NOMO-1 treated with dmso at 0.1 percent for 144 hours (cell line): Measurements from ENCODE around the gene TPP1.

ENCODE experiments used
- DNase-seq: peaks from one replicate; lab custom pipeline; 2025; ENCODE audit not compliant: unreplicated experiment; lab: John Stamatoyannopoulos, UW

TPP1 gene

GRCh38 chr11:6612213-6613041 lies 6.8 kb downstream of the TPP1 start, which contains the start of gene TAF10:
TAF10 (minus strand) TSS chr11:6612216; CDS start chr11:6612189, 27 bp downstream.
- DNase-seq, result peak; percentile 96

DNA sequence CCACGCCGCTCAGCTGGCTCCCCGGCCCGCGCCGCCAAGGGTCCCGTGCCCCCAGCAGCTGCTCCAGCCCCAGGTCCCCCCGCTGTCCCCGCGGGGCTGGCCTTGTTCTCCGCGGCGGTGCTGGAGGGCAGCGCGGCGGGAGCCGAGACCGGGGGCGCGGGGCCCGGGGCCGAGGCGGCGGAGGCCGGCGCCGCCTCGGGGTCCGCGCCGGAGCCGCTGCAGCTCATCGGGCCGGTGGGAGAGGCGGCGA lies 7.3 kb downstream of the TPP1 start:
- no peak for DNase-seq

DNA sequence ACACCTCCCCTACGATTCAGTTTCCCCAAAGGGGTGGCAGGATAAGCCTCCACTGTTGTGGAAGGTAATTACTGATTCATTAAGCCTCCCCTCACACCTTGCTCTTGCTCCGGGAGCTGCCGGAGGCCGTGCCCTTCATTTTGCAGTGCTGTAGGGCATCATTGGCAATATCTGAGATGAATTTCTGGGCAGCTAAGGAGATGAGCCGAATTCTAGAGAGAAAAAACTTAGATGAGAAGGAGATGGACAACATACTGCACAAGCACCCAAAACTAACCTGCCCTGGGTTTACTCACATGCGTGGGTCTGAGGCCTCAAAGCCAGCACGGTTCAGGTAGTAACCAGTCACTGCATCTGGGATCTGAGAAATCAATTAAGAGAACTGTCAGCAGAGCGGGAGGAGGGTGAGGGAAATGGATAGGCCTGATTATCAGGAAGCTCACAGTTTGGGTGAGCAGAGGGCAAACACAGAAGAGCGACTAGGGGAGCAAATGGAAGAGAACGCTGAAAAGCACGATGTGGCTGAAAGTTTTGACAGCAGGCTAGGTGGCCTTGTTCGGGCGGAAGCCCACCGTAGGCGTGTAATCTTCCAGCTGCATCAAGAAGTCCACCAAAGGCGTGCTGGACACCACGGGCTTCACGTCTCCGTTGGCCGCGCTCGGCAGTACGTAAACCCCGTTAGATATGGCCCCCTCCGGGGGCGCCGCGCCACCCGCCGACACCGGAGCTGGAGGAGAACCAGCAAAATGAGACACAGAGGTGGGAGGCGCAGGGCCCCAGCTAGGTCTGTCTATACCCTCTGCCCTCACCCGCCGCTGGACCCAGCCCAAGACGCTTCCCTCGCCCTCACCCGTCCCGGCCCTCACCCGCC lies 7.9 kb downstream of the TPP1 start:
- DNase-seq, result no peak

- DNase-seq, result no peak
These were observed 8.6 kb downstream of the TPP1 start for GRCh38 chr11:6610591-6610990.

DNA sequence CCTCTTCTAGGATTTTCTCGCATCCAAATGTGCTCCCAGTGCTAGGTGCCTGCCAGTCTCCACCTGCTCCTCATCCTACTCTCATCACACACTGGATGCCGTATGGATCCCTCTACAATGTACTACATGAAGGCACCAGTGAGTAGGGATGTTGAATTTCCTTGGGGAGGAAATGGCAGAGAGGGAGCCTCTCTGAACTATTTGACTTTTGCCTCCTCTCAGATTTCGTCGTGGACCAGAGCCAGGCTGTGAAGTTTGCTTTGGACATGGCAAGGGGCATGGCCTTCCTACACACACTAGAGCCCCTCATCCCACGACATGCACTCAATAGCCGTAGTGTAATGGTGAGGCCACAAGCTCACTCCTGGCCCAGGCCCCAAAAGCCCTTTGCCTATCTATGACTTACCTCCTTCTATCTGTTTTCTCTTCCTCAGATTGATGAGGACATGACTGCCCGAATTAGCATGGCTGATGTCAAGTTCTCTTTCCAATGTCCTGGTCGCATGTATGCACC lies 9.7 kb downstream of the TPP1 start:
- no peak for DNase-seq

- no peak for DNase-seq
These were observed 10.3 kb downstream of the TPP1 start for GRCh38 chr11:6608726-6609501.

- DNase-seq, result no peak
These were observed 11.2 kb downstream of the TPP1 start for GRCh38 chr11:6608011-6608410.

DNA sequence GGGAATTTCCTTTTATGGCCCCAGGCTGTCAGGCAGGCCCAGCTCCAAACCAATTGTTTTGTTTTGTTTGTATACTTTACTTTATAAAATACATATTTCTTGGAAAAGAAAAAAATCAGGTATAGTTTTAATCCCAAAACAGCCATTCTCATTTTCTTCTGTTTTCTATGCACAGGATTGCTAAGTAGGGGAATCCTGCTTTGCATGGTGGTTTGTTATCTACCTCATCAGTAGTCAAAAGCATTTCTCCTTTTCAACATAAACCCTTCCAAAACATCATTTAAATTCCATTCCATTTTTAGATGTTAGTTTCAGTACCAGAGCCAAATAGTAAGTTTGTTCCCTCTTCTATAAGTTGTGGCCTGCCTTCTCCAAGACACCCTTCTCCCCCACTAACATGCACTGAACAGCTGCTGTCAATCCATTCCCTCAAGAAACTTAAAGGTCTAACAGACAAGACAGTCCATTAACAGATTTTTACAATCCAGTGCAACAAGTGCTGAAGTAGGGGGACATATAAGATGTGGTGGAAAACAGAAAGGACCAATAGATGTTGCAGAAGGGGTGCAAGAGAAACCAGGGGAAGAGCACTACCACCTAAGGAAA lies 11.9 kb downstream of the TPP1 start:
- DNase-seq, result no peak

DNA sequence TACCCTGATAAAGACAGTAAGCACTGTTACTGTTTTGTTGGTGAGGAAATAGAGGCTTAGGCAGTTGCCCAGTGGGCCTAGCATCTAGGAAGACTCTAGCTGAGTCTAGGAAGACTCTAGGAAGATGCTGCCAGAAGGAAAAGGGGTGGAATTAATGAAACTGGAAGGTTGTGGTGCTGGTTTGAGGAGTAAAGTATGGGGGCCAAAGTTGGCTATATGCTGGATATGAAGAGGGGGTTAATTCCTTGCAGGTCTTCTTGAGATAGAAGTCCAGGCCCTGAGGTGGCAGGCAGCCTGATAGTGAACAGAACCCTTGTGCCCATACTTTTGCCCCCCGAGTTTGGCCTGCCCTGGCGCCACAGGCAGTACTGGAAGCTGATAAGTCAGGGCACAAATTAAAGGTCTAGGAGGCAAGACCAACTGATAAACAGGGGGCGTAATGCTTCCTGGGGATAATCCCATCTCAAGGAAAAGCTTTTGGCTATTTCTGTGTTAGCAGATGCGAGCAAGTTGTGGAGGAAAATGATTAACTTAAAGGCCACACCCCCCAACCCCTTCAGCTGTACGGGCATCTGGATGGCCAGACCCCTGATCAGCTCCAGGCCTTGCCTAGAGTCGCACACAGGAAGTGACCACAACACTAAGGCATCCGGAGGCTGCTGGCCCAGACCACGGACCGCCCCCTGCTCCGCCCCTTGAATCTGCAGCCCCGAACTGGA lies 12.6 kb downstream of the TPP1 start:
- DNase-seq, result peak; percentile 56

DNA sequence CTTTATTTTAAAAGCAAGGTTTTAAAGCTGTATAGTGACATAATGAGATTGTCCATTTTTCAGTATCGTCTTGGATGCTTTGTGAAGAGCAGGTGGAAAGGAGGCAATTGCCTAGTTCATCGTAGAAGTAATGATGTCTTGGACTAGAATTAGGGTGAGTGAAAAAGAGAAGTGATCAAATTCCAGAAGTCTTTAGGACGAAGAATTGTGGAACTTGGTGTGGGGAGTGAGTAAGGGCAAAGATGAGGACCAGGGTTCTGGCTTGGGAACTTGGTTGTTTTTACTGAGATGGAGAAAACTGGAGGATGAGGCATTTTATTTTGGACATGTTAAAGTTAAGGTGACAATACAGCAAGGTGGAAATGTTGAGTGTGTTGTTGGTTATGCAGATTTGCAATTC lies 14.4 kb downstream of the TPP1 start:
- DNase-seq, result no peak

DNA sequence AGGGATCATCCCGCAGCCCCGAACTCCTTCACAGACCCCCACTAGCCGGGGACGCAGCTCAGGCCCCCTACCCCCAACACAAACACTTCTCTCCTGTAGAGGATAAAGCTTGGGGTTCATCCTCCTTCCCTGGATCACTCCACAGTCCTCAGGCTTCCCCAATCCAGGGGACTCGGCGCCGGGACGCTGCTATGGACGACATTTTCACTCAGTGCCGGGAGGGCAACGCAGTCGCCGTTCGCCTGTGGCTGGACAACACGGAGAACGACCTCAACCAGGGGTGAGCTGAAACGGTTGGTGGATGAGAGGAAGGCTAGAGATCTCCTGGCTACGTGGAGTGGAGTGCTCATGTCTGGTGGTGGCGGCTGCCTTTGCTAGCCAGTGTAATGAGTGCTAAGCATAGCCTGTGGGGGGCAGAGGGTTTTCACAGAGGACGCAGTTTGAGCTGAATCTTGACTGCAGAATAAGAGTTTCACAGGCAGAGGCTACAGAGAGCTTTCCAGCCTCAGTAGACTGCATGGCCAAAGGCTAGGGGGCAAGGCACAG lies 15.1 kb downstream of the TPP1 start:
- peak; percentile 21 for DNase-seq

DNA sequence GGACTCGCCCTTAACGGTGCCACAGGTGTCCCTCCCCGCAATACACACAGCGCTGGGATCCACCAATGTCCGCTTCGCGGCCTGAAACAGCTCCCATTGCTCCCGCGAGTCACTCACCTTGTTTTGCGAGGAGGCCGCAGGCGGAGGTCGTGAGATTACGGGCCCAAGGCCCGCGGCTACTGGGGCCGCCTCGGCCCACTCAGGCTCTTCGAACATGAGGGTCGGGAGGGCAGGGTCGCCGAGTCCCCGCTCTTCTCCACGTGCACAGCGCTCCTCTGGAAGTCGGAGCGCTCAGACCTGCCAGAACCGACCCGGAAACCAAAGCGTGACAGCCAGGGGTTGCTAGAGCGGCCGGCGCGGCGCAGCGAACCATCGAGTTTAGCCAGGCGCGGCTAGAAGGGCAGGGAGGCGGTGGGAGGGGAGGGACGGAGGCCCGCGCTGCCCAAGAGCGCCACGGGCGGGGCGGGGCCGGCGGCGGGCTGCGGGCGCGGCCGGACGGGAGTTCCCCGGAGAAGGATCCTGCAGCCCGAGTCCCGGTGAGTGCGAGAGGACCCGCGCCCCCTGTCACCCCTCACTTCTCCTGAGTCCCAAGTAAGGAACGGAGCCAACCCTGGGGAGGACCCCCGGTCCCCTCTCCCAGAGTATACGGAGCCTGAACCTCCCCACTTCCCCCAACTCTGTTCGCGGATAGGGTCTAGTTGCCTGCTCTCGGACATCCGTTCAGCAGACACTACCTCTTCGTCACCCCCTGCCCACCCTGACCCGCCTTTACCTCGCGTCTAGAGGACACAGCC lies 15.7 kb downstream of the TPP1 start, which contains the start of the genes ILK and RRP8:
Gene ILK (plus strand): TSS at position 488 of the 794 bp plus-strand sequence. CDS start 498 bp downstream, outside the sequence.
Gene RRP8 (minus strand): TSS at position 330 of the 794 bp plus-strand sequence. CDS start 114 bp downstream, at position 216.
- DNase-seq, result peak; percentile 84

GRCh38 chr11:6602096-6602940 lies 16.9 kb downstream of the TPP1 start:
- DNase-seq, result no peak

- no peak for DNase-seq
These were observed 18.2 kb downstream of the TPP1 start for GRCh38 chr11:6601041-6601461.

GRCh38 chr11:6599881-6600390 lies 19.3 kb downstream of the TPP1 start:
- DNase-seq, result no peak

DNA sequence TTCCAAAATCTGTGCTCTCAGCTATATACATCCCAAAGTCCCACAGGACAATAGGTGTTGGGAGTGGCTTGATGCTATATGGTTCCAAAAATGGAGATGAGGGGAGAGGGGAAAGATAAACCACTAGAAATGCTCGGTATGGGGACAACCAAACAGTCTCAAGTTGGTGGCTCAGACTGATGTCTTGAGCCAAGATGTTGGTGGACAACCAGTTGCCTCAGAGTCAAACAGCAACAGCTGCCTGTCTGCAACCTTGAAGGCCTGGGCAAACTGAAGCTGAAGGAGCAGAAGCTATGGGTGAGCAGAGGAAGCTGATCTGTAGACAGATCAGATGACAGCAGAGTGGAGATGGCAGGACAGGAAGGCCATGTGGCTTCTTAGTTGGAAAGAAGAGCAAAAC lies 19.8 kb downstream of the TPP1 start:
- DNase-seq, result no peak

DNA sequence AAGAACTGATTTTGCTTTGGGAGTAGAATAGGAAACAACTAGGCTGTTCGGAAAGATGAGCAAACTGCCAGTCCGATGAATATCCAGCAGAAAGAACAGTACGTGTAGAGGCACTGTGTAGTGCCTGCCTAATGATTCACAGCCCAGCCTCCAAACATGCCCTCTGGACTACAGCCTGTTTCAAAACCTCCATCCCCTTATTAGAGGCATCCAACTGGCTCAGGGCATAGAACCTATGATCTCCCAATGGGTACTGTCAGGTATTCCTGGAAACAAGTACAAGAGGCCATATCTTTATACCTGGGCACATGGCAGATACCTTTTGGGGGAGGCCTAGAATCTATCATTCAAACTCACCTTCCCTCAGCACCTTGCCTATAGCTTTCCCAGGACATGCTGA lies 20.7 kb downstream of the TPP1 start:
- DNase-seq, result no peak
